HCT116 (cell line): ENCODE results near the gene SBK2. TPM values are rescaled to one million over a fixed set of nuclear protein-coding genes. Genes with fewer than 3 reads are reported as not detected.
"Not testable (repeated sequence)": the region's sequence is repeated elsewhere in the genome, so short reads cannot be mapped to it uniquely, and the experiment has no call there.

Source experiments
- ATAC-seq: fragments of 200-7000 bp; cut with Tn5 transposase; 2 replicates; pipeline ENCODE4 v1.9.1; 2020; ENCODE audit warnings: mild to moderate bottlenecking, moderate library complexity
- BruUV-seq: library from RNA; stranded (reverse); fragments of 400-500 nt; replicated peaks from 2 replicates; lab custom pipeline; 2021; lab: Mats Ljungman, UMichigan
- CTCF ChIA-PET: fragments of 300-600 bp; sonication (Branson Sonifier 250); formaldehyde crosslinking; loops from one replicate; lab custom pipeline; 2021; ENCODE audit warnings: antibody characterized with exemption; lab: Charles Lee
- POLR2A ChIA-PET: fragments of 300-600, 350-600 bp; sonication (Branson Sonifier 250); formaldehyde crosslinking; loops from one replicate; lab custom pipeline; 2021; ENCODE audit warnings: antibody characterized with exemption; lab: Charles Lee
- RAD21 ChIA-PET, 2 experiments: fragments of 300-600 bp; sonication (Branson Sonifier 250); formaldehyde crosslinking; loops; one replicate each; lab custom pipeline; 2023; ENCODE audit warnings: low total read pairs in 2 of 2; ENCODE audit not compliant: uncharacterized antibody in 2 of 2, unreplicated experiment in 2 of 2, low non-redundant PET in 1 of 2; lab: Charles Lee
- DNase-seq: peaks from one replicate; pipeline ENCODE4 v3.0.0-alpha.2; 2010; ENCODE audit warnings: low read depth, low spot score
- H2AFZ ChIP-seq: fragments of 200-600 bp; shearing (Covaris generic), sonication (generic); 2 replicates; pipeline ENCODE4 v1.6.1; 2017; ENCODE audit warnings: low read depth, mixed run types, mixed read lengths, antibody characterized with exemption, low read length; ENCODE audit not compliant: poor library complexity, severe bottlenecking
- H3K27ac ChIP-seq: 2 replicates; pipeline ENCODE4 v1.5.1; 2012; ENCODE audit warnings: low read depth, low read length
- H3K27me3 ChIP-seq: fragments of 200-600 bp; sonication (generic); 2 replicates; pipeline ENCODE4 v1.6.1; 2016; ENCODE audit warnings: mixed run types, low read length, mixed read lengths; ENCODE audit not compliant: insufficient read depth
- H3K36me3 ChIP-seq, 2 experiments: fragments of 200-500 bp in 1 of 2; fragments of 200-600 bp in 1 of 2; sonication (Bioruptor generic) in 1 of 2; sonication (generic) in 1 of 2; 2 replicates each; pipeline versions ENCODE4 v1.5.1 to v1.6.1; 2014 to 2016; ENCODE audit warnings: low read length in 2 of 2, inconsistent platforms in 1 of 2, mixed read lengths in 1 of 2, mixed run types in 1 of 2; ENCODE audit not compliant: insufficient read depth in 2 of 2, control insufficient read depth in 1 of 2
- H3K4me1 ChIP-seq, 2 experiments: fragments of 200-600 bp in 1 of 2; sonication (generic) in 1 of 2; 2 replicates each; pipeline versions ENCODE4 v1.5.1 to v1.6.1; 2012 to 2017; ENCODE audit warnings: low read length in 2 of 2, inconsistent platforms in 1 of 2, mild to moderate bottlenecking in 1 of 2, mixed read lengths in 1 of 2, mixed run types in 1 of 2, moderate library complexity in 1 of 2; ENCODE audit not compliant: insufficient read depth in 2 of 2, control insufficient read depth in 1 of 2
- H3K4me2 ChIP-seq: fragments of 200-600 bp; sonication (generic); 2 replicates; pipeline ENCODE4 v1.6.1; 2017; ENCODE audit warnings: mixed run types, low read length, mixed read lengths
- H3K4me3 ChIP-seq, 2 experiments: fragments of 200-600 bp in 1 of 2; sonication (generic) in 1 of 2; replicated peaks in 1 of 2; 2 replicates each; pipeline ENCODE4 v1.5.1; 2011 to 2016; ENCODE audit warnings: low read length in 2 of 2, control low read depth in 1 of 2, low read depth in 1 of 2, mild to moderate bottlenecking in 1 of 2, mixed read lengths in 1 of 2, mixed run types in 1 of 2
- H3K79me2 ChIP-seq: fragments of 200-600 bp; sonication (generic); 2 replicates; pipeline ENCODE4 v1.6.1; 2017; ENCODE audit warnings: mild to moderate bottlenecking, mixed run types, low read length, moderate library complexity, mixed read lengths; ENCODE audit not compliant: insufficient read depth
- H3K9ac ChIP-seq: fragments of 200-600 bp; sonication (generic); 2 replicates; pipeline ENCODE4 v1.6.1; 2016; ENCODE audit warnings: low read length, mixed read lengths
- H3K9me2 ChIP-seq: fragments of 200-600 bp; sonication (generic), shearing (Covaris generic); 2 replicates; pipeline ENCODE4 v1.6.1; 2017; ENCODE audit warnings: mixed run types, mild to moderate bottlenecking, moderate library complexity; ENCODE audit not compliant: insufficient read depth
- H3K9me3 ChIP-seq, 2 experiments: fragments of 200-500 bp in 1 of 2; fragments of 200-600 bp in 1 of 2; sonication (Bioruptor generic) in 1 of 2; sonication (generic) in 1 of 2; 2 replicates each; pipeline ENCODE4 v1.6.1; 2014 to 2017; ENCODE audit warnings: low read length in 2 of 2, mixed read lengths in 2 of 2, inconsistent platforms in 1 of 2, low read depth in 1 of 2, mild to moderate bottlenecking in 1 of 2, mixed run types in 1 of 2, moderate library complexity in 1 of 2; ENCODE audit not compliant: control insufficient read depth in 1 of 2, insufficient read depth in 1 of 2
- H4K20me1 ChIP-seq: fragments of 200-600 bp; sonication (generic), shearing (Covaris generic); 2 replicates; pipeline ENCODE4 v1.6.1; 2017; ENCODE audit warnings: mixed run types, mild to moderate bottlenecking, moderate library complexity; ENCODE audit not compliant: insufficient read depth
- CBX3 ChIP-seq: IDR thresholded peaks from 2 replicates; pipeline ENCODE4 v1.6.1; 2012; ENCODE audit warnings: low read depth
- EGR1 ChIP-seq: IDR thresholded peaks from 2 replicates; pipeline ENCODE4 v1.6.1; 2012; ENCODE audit warnings: low read depth
- EZH2 ChIP-seq: fragments of 200-600 bp; sonication (generic); IDR thresholded peaks from 2 replicates; pipeline ENCODE4 v1.6.1; 2017; ENCODE audit warnings: antibody characterized with exemption, mixed run types
- JUND ChIP-seq: IDR thresholded peaks from 2 replicates; pipeline ENCODE4 v1.6.1; 2012
- intact Hi-C: fragments of 100-400 bp; cut with micrococcal nuclease; formaldehyde crosslinking; loops from 2 replicates; pipeline ENCODE4 v1.10.0; 2022
- total RNA-seq: library from RNA; stranded (reverse); gene quantifications from one replicate; pipeline ENCODE4 v1.2.1, GENCODE V29; 2021; ENCODE audit not compliant: unreplicated experiment
- TF ChIP-seq, protein P1 (sequence below): IDR thresholded peaks from 2 replicates; pipeline ENCODE4 v1.6.1; 2011; ENCODE audit warnings: mild to moderate bottlenecking, low read length, moderate library complexity; ENCODE audit not compliant: insufficient replicate concordance; ENCODE audit errors: extremely low read depth
- TF ChIP-seq, protein P2 (sequence below): IDR thresholded peaks from 2 replicates; pipeline ENCODE4 v1.6.1; 2012
- TF ChIP-seq, protein P3 (sequence below), 3 experiments: fragments of 200-600 bp in 1 of 3; sonication (generic) in 1 of 3; IDR thresholded peaks in 2 of 3; conservative IDR thresholded peaks in 1 of 3; 2 replicates each; pipeline ENCODE4 v1.5.1; 2012 to 2017; ENCODE audit warnings: low read depth in 2 of 3, low read length in 2 of 3, antibody characterized with exemption in 1 of 3, borderline replicate concordance in 1 of 3, control low read depth in 1 of 3, mild to moderate bottlenecking in 1 of 3, mixed read lengths in 1 of 3, mixed run types in 1 of 3, moderate library complexity in 1 of 3; ENCODE audit not compliant: insufficient read depth in 1 of 3

SBK2 gene
- total RNA-seq, 1 experiment from 2014 or later, result 0.30 TPM

DNA sequence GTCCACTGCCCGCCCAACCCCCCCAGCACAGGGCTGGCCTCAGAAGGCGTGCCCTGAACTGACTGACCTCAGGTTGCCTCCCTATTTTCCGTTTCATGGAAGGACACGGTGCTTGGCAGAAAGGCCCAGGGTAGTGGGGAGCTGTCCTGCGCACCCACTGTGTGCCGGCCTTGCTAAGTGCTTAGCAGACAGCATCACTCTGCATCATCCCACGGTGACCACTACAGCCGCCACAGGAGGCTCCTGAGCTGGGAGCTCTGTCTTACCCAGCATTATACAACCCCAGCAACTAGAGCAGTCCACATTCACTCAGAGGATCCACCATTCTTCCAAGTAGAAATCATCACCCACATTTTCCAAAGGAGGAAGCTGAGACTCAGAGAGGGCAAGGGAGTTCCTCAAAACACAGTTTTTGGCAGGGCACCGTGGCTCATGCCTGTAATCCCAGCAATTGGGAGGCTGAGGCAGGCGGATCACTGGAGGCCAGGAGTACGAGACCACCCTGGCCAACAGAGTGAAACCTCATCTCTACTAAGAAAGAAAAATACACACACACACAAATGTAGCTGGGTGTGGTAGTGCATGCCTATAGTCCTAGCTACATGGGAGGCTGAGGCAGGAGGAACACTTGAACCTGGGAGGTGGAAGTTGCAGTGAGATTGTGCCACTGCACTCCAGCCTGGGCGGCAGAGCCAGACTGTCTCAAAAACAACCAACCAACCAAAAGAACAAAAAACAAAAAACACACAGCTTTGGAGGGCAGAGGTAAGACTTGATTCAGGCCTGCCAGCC is 1.6 kb downstream of the SBK2 start (continued):
- TF ChIP-seq, protein P1, sequence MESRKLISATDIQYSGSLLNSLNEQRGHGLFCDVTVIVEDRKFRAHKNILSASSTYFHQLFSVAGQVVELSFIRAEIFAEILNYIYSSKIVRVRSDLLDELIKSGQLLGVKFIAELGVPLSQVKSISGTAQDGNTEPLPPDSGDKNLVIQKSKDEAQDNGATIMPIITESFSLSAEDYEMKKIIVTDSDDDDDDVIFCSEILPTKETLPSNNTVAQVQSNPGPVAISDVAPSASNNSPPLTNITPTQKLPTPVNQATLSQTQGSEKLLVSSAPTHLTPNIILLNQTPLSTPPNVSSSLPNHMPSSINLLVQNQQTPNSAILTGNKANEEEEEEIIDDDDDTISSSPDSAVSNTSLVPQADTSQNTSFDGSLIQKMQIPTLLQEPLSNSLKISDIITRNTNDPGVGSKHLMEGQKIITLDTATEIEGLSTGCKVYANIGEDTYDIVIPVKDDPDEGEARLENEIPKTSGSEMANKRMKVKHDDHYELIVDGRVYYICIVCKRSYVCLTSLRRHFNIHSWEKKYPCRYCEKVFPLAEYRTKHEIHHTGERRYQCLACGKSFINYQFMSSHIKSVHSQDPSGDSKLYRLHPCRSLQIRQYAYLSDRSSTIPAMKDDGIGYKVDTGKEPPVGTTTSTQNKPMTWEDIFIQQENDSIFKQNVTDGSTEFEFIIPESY, result no peak
- TF ChIP-seq, protein P2, sequence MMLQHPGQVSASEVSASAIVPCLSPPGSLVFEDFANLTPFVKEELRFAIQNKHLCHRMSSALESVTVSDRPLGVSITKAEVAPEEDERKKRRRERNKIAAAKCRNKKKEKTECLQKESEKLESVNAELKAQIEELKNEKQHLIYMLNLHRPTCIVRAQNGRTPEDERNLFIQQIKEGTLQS, result no peak
- TF ChIP-seq JUND (no peak), CBX3 (no peak), EZH2 (no peak), EGR1 (no peak)
- TF ChIP-seq, protein P3, sequence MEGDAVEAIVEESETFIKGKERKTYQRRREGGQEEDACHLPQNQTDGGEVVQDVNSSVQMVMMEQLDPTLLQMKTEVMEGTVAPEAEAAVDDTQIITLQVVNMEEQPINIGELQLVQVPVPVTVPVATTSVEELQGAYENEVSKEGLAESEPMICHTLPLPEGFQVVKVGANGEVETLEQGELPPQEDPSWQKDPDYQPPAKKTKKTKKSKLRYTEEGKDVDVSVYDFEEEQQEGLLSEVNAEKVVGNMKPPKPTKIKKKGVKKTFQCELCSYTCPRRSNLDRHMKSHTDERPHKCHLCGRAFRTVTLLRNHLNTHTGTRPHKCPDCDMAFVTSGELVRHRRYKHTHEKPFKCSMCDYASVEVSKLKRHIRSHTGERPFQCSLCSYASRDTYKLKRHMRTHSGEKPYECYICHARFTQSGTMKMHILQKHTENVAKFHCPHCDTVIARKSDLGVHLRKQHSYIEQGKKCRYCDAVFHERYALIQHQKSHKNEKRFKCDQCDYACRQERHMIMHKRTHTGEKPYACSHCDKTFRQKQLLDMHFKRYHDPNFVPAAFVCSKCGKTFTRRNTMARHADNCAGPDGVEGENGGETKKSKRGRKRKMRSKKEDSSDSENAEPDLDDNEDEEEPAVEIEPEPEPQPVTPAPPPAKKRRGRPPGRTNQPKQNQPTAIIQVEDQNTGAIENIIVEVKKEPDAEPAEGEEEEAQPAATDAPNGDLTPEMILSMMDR (IDR thresholded peaks at IDR 0.05 in 2 of 3, conservative IDR thresholded peaks at IDR 0.05 in 1 of 3; ENCODE audit: borderline replicate concordance in 1 of 3, insufficient read depth in 1 of 3, low read depth in 2 of 3, low read length in 2 of 3), result no peak

DNA sequence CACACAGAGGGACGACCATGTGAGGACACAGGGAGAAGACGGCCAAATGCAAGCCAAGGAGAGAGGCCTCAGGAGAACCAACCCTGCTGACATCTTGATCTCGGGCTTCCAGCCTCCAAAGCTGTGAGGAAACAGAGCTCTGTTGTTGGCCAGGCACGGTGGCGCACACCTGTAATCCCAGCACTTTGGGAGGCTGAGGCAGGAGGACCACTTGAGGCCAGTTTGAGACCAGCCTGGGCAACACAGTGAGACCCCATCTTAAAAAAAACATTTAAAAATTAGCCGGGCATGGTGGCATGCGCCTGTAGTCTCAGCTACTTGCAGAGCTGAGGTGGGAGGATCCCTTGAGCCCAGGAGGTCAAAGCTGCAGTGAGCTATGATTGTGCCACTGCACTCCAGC is 2.7 kb downstream of the SBK2 start:
- H3K4me2 ChIP-seq, H3K27ac ChIP-seq, intact Hi-C loops, DNase-seq, H3K36me3 ChIP-seq, ATAC-seq, H3K9me2 ChIP-seq, H2AFZ ChIP-seq, H4K20me1 ChIP-seq, H3K4me1 ChIP-seq, H3K9ac ChIP-seq, H3K79me2 ChIP-seq, BruUV-seq, H3K27me3 ChIP-seq, CTCF ChIA-PET, RAD21 ChIA-PET, H3K4me3 ChIP-seq, H3K9me3 ChIP-seq, POLR2A ChIA-PET: not testable (repeated sequence)
